ACC112 (cell line): ENCODE data around the gene NUAK1.

Source experiments
- H2AFZ ChIP-seq: fragments of 200-600 bp; sonication (generic); one replicate; pipeline ENCODE4 v1.6.0; 2017; ENCODE audit warnings: antibody characterized with exemption, low read length; ENCODE audit not compliant: unreplicated experiment
- H3K27ac ChIP-seq: fragments of 200-600 bp; sonication (generic); 2 replicates; pipeline ENCODE4 v1.5.1; 2014; ENCODE audit warnings: low read depth, mild to moderate bottlenecking, antibody characterized with exemption, low read length, moderate library complexity
- H3K27me3 ChIP-seq: fragments of 200-600 bp; sonication (generic); 2 replicates; pipeline ENCODE4 v1.6.1; 2014; ENCODE audit warnings: mild to moderate bottlenecking, antibody characterized with exemption, low read length, moderate library complexity, mixed read lengths; ENCODE audit not compliant: insufficient read depth
- H3K36me3 ChIP-seq: fragments of 200-600 bp; sonication (generic); 2 replicates; pipeline ENCODE4 v1.6.1; 2016; ENCODE audit warnings: mild to moderate bottlenecking, antibody characterized with exemption, low read length, moderate library complexity, mixed read lengths; ENCODE audit not compliant: insufficient read depth
- H3K4me1 ChIP-seq: fragments of 200-600 bp; sonication (generic); one replicate; pipeline ENCODE4 v1.6.1; 2016; ENCODE audit warnings: low read length, mixed read lengths; ENCODE audit not compliant: insufficient read depth, unreplicated experiment, control insufficient read depth
- H3K4me3 ChIP-seq: fragments of 200-600 bp; sonication (generic); 2 replicates; pipeline ENCODE4 v1.5.1; 2014; ENCODE audit warnings: mild to moderate bottlenecking, low read depth, low read length
- H3K79me2 ChIP-seq: fragments of 200-600 bp; sonication (generic); one replicate; pipeline ENCODE4 v1.6.0; 2016; ENCODE audit warnings: low read length; ENCODE audit not compliant: control insufficient read depth, unreplicated experiment, insufficient read depth

Gene NUAK1

GRCh38 chr12:106130474-106131113, 8.2 kb downstream of the NUAK1 start:
- no peaks in the 10 kb centered on the region for H3K36me3 ChIP-seq
- H3K79me2 ChIP-seq = peaks cover 13% of the 10 kb centered on the region
- no peak overlapping the region for H2AFZ ChIP-seq
- peaks cover 38% of the 10 kb centered on the region for H3K4me1 ChIP-seq
- H3K27ac ChIP-seq = no peak overlapping the region
- H3K4me3 ChIP-seq = no peak overlapping the region
- no peaks in the 10 kb centered on the region for H3K27me3 ChIP-seq

GRCh38 chr12:106128585-106129328, 10.0 kb downstream of the NUAK1 start:
- H2AFZ ChIP-seq = no peak overlapping the region
- peaks cover 19% of the 10 kb centered on the region for H3K4me1 ChIP-seq
- H3K27ac ChIP-seq = no peak overlapping the region
- H3K4me3 ChIP-seq = no peak overlapping the region
- H3K79me2 ChIP-seq = peaks cover 9% of the 10 kb centered on the region
- no peaks in the 10 kb centered on the region for H3K36me3 ChIP-seq
- H3K27me3 ChIP-seq = no peaks in the 10 kb centered on the region

GRCh38 chr12:106127338-106128126, 11.2 kb downstream of the NUAK1 start:
- Histone ChIP-seq H3K4me3 (no peak overlapping the region), H3K27me3 (no peaks in the 10 kb centered on the region), H2AFZ (no peak overlapping the region), H3K4me1 (peaks cover 10% of the 10 kb centered on the region), H3K79me2 (peaks cover 4% of the 10 kb centered on the region), H3K27ac (no peak overlapping the region), H3K36me3 (no peaks in the 10 kb centered on the region)

- H3K4me3 ChIP-seq = no peak overlapping the region
- peaks cover 10% of the 10 kb centered on the region for H3K4me1 ChIP-seq
- peak overlapping the region; percentile 12; the same call in 1 of the 2 replicates for H3K27ac ChIP-seq
- peaks cover 4% of the 10 kb centered on the region for H3K79me2 ChIP-seq
- no peaks in the 10 kb centered on the region for H3K27me3 ChIP-seq
- H2AFZ ChIP-seq = no peak overlapping the region
- H3K36me3 ChIP-seq = no peaks in the 10 kb centered on the region
Observed at GRCh38 chr12:106126441-106127337, 12.1 kb downstream of the NUAK1 start.

GRCh38 chr12:106125351-106126095, 13.2 kb downstream of the NUAK1 start:
- Histone ChIP-seq H2AFZ (no peak overlapping the region), H3K27me3 (no peaks in the 10 kb centered on the region), H3K4me1 (peaks cover 10% of the 10 kb centered on the region), H3K36me3 (no peaks in the 10 kb centered on the region), H3K27ac (no peak overlapping the region), H3K79me2 (peaks cover 4% of the 10 kb centered on the region), H3K4me3 (no peak overlapping the region)

GRCh38 chr12:106123551-106124081, 15.1 kb downstream of the NUAK1 start:
- H3K79me2 ChIP-seq = peaks cover 4% of the 10 kb centered on the region

GRCh38 chr12:106123110-106123509, 15.6 kb downstream of the NUAK1 start:
- Histone ChIP-seq H2AFZ (no peak overlapping the region), H3K27ac (no peak overlapping the region), H3K4me1 (peaks cover 10% of the 10 kb centered on the region), H3K79me2 (peaks cover 4% of the 10 kb centered on the region), H3K36me3 (no peaks in the 10 kb centered on the region), H3K27me3 (no peaks in the 10 kb centered on the region), H3K4me3 (no peak overlapping the region)

More at GRCh38 chr12:106123551-106124081, 15.1 kb downstream of the NUAK1 start:
- Histone ChIP-seq H3K36me3 (no peaks in the 10 kb centered on the region), H3K27ac (no peak overlapping the region), H3K4me1 (peaks cover 10% of the 10 kb centered on the region), H3K4me3 (no peak overlapping the region), H2AFZ (no peak overlapping the region), H3K27me3 (no peaks in the 10 kb centered on the region)

- H3K4me1 ChIP-seq = peaks cover 10% of the 10 kb centered on the region
- no peaks in the 10 kb centered on the region for H3K27me3 ChIP-seq
- no peaks in the 10 kb centered on the region for H3K36me3 ChIP-seq
- H3K27ac ChIP-seq = no peak overlapping the region
- H3K79me2 ChIP-seq = peaks cover 4% of the 10 kb centered on the region
- no peak overlapping the region for H2AFZ ChIP-seq
- H3K4me3 ChIP-seq = no peak overlapping the region
Observed at GRCh38 chr12:106122004-106122403, 16.8 kb downstream of the NUAK1 start.

GRCh38 chr12:106120519-106121105, 18.1 kb downstream of the NUAK1 start:
- Histone ChIP-seq H3K4me1 (no peaks in the 10 kb centered on the region), H2AFZ (no peak overlapping the region), H3K27ac (no peak overlapping the region), H3K79me2 (peaks cover 4% of the 10 kb centered on the region), H3K27me3 (no peaks in the 10 kb centered on the region), H3K36me3 (no peaks in the 10 kb centered on the region), H3K4me3 (no peak overlapping the region)
